SK-N-SH treated with all-trans-retinoic acid at 6 μM for 48 hours (cell line): ENCODE results near the gene ATN1.

Experiments
- ARNTL ChIP-seq: fragments of 450-650 bp; formaldehyde crosslinking; IDR thresholded peaks from 2 replicates; pipeline ENCODE4 v1.5.0; 2020; ENCODE audit warnings: low read depth, mild to moderate bottlenecking, moderate library complexity, borderline replicate concordance
- TF ChIP-seq, protein P1 (sequence below): fragments of 250-450 bp; sonication (Bioruptor Pico); IDR thresholded peaks from 2 replicates; pipeline ENCODE4 v1.8.0; 2020; ENCODE audit warnings: mild to moderate bottlenecking, moderate library complexity, borderline replicate concordance
- TF ChIP-seq, protein P2 (sequence below): fragments of 250-450 bp; sonication (Bioruptor Pico); IDR thresholded peaks from 2 replicates; pipeline ENCODE4 v1.5.1; 2020; ENCODE audit warnings: low read depth, mild to moderate bottlenecking, moderate library complexity

DNA sequence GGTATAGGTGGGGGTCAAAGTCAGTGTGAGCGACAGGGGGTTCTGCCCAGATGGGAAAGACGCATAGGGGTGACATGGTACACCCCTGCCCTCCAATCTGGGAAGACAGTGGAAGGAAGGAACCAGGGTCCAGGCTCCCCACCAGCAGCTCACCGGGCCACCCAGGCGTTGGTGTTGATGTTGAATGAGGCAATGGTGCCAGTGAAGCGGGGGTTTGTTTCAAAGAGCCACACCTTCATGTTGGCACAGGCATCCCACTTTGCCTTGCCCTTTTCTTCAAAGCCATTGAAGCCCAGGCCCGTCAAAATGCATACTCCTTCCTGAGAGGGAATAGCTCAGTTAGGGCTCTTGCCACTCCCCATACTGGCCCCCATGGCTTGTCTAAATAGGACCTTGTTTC, 50.4 kb downstream of the ATN1 start:
- TF ChIP-seq ARNTL (CRISPR knock-in tag): no peak
- TF ChIP-seq, protein P1, sequence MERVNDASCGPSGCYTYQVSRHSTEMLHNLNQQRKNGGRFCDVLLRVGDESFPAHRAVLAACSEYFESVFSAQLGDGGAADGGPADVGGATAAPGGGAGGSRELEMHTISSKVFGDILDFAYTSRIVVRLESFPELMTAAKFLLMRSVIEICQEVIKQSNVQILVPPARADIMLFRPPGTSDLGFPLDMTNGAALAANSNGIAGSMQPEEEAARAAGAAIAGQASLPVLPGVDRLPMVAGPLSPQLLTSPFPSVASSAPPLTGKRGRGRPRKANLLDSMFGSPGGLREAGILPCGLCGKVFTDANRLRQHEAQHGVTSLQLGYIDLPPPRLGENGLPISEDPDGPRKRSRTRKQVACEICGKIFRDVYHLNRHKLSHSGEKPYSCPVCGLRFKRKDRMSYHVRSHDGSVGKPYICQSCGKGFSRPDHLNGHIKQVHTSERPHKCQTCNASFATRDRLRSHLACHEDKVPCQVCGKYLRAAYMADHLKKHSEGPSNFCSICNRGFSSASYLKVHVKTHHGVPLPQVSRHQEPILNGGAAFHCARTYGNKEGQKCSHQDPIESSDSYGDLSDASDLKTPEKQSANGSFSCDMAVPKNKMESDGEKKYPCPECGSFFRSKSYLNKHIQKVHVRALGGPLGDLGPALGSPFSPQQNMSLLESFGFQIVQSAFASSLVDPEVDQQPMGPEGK (CRISPR knock-in tag): no peak
- TF ChIP-seq, protein P2, sequence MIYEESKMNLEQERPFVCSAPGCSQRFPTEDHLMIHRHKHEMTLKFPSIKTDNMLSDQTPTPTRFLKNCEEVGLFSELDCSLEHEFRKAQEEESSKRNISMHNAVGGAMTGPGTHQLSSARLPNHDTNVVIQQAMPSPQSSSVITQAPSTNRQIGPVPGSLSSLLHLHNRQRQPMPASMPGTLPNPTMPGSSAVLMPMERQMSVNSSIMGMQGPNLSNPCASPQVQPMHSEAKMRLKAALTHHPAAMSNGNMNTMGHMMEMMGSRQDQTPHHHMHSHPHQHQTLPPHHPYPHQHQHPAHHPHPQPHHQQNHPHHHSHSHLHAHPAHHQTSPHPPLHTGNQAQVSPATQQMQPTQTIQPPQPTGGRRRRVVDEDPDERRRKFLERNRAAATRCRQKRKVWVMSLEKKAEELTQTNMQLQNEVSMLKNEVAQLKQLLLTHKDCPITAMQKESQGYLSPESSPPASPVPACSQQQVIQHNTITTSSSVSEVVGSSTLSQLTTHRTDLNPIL (CRISPR knock-in tag): no peak
